ENCODE measurements around the gene SERTAD3. TPM values are rescaled to one million over a fixed set of nuclear protein-coding genes. Genes with fewer than 3 reads are reported as not detected.

The SERTAD3 gene
- total RNA-seq (ENCODE audit: low replicate concordance), result 15.3 and 27.4 TPM in 2 replicates

- peak within 1 kb of the TSS; percentile 86 for H3K4me3 ChIP-seq
- peak within 1 kb of the TSS; percentile 85 for H3K27ac ChIP-seq
- peaks cover 42% of the 10 kb centered on the region for H3F3A ChIP-seq (ENCODE audit: low read depth)
- peaks cover 33% of the 10 kb centered on the region for H3K79me2 ChIP-seq (ENCODE audit: low read depth)
- Mint-ChIP-seq H3K4me3 (peak within 1 kb of the TSS; percentile 97), H3K27me3 (ENCODE audit: insufficient read depth, low read depth) (peaks cover 2% of the 10 kb centered on the region), H3K9me3 (no peaks in the 10 kb centered on the region), H3K36me3 (peaks cover 3% of the 10 kb centered on the region), H3K27ac (peak within 1 kb of the TSS; percentile 96), H3K4me1 (peaks cover 30% of the 10 kb centered on the region)
- H3K27me3 ChIP-seq, result no peaks in the 10 kb centered on the region
- peak within 1 kb of the TSS; percentile 77 for H2AFZ ChIP-seq (replicated peaks)
- peak; percentile 99 for DNase-seq (ENCODE audit: low spot score)
- TF ChIP-seq CTCF (IDR thresholded peaks at IDR 0.05) (no peak), EZH2phosphoT487 (IDR thresholded peaks at IDR 0.05) (no peak), EZH2 (IDR thresholded peaks at IDR 0.05) (no peak)
- no peaks in the 10 kb centered on the region for H3K36me3 ChIP-seq
- peak within 1 kb of the TSS; percentile 57 for H3K9ac ChIP-seq
- H4K20me1 ChIP-seq (ENCODE audit: low read depth), result peaks cover 24% of the 10 kb centered on the region
- H3K4me2 ChIP-seq, result peak within 1 kb of the TSS; percentile 77
- no peaks in the 10 kb centered on the region for H3K9me3 ChIP-seq (ENCODE audit: low read depth)
- peaks cover 18% of the 10 kb centered on the region for H3K4me1 ChIP-seq
Observed at GRCh38 chr19:40444000-40444824, at the start of gene SERTAD3. Gene SERTAD3, minus strand, starts transcription at chr19:40444335. Its CDS starts 2,255 bp downstream, at chr19:40442080.

- no peaks in the 10 kb centered on the region for H3K4me1 Mint-ChIP-seq
Observed at GRCh38 chr19:40493778-40494177, 49.6 kb upstream of the SERTAD3 start.

GRCh38 chr19:40492274-40492673 is 48.1 kb upstream of the SERTAD3 start:
- H3K4me1 Mint-ChIP-seq, result peaks cover 7% of the 10 kb centered on the region
- H3K9ac ChIP-seq, result no peak overlapping the region
- no peaks in the 10 kb centered on the region for H3K36me3 ChIP-seq
- no peak overlapping the region for H3K27ac ChIP-seq
- H4K20me1 ChIP-seq (ENCODE audit: low read depth), result no peaks in the 10 kb centered on the region
- H3K27ac Mint-ChIP-seq, result no peak overlapping the region
- H3K4me3 ChIP-seq, result no peak overlapping the region
- H2AFZ ChIP-seq (replicated peaks), result no peak overlapping the region
- TF ChIP-seq EZH2phosphoT487 (IDR thresholded peaks at IDR 0.05) (no peak), CTCF (IDR thresholded peaks at IDR 0.05) (no peak), EZH2 (IDR thresholded peaks at IDR 0.05) (no peak)
- no peak overlapping the region for H3K4me2 ChIP-seq
- H3K4me3 Mint-ChIP-seq, result peak overlapping the region; percentile 11
- no peaks in the 10 kb centered on the region for H3K36me3 Mint-ChIP-seq
- H3K27me3 ChIP-seq, result peaks cover 38% of the 10 kb centered on the region
- H3K79me2 ChIP-seq (ENCODE audit: low read depth), result no peaks in the 10 kb centered on the region
- H3K27me3 Mint-ChIP-seq (ENCODE audit: insufficient read depth, low read depth), result peaks cover 24% of the 10 kb centered on the region
- peaks cover 15% of the 10 kb centered on the region for H3K9me3 Mint-ChIP-seq
- DNase-seq (ENCODE audit: low spot score), result no peak
- no peaks in the 10 kb centered on the region for H3F3A ChIP-seq (ENCODE audit: low read depth)
- H3K9me3 ChIP-seq (ENCODE audit: low read depth), result no peaks in the 10 kb centered on the region
- H3K4me1 ChIP-seq, result no peaks in the 10 kb centered on the region

More at GRCh38 chr19:40493778-40494177, 49.6 kb upstream of the SERTAD3 start:
- H3K9ac ChIP-seq, result no peak overlapping the region
- H3K27me3 ChIP-seq, result peaks cover 32% of the 10 kb centered on the region
- H3K27ac Mint-ChIP-seq, result no peak overlapping the region
- H4K20me1 ChIP-seq (ENCODE audit: low read depth), result no peaks in the 10 kb centered on the region
- no peak overlapping the region for H3K27ac ChIP-seq
- DNase-seq (ENCODE audit: low spot score), result no peak
- H3K9me3 Mint-ChIP-seq, result peaks cover 12% of the 10 kb centered on the region
- H3K36me3 Mint-ChIP-seq, result no peaks in the 10 kb centered on the region
- H3K4me3 Mint-ChIP-seq, result no peak overlapping the region
- TF ChIP-seq EZH2 (IDR thresholded peaks at IDR 0.05), result no peak
- no peak for TF ChIP-seq CTCF (IDR thresholded peaks at IDR 0.05)
- no peak for TF ChIP-seq EZH2phosphoT487 (IDR thresholded peaks at IDR 0.05)
- no peaks in the 10 kb centered on the region for H3K9me3 ChIP-seq (ENCODE audit: low read depth)
- H3K27me3 Mint-ChIP-seq (ENCODE audit: insufficient read depth, low read depth), result peaks cover 20% of the 10 kb centered on the region
- no peaks in the 10 kb centered on the region for H3K79me2 ChIP-seq (ENCODE audit: low read depth)
- no peak overlapping the region for H3K4me2 ChIP-seq
- H3K4me3 ChIP-seq, result no peak overlapping the region
- H2AFZ ChIP-seq (replicated peaks), result no peak overlapping the region
- H3K36me3 ChIP-seq, result no peaks in the 10 kb centered on the region
- no peaks in the 10 kb centered on the region for H3K4me1 ChIP-seq
- H3F3A ChIP-seq (ENCODE audit: low read depth), result no peaks in the 10 kb centered on the region
